HG03159 (cell line): ENCODE measurements around the gene MRPL10.
A peak's percentile ranks its signal among the peaks of the same experiment; 100 is the strongest.

Experiments
- ATAC-seq: cut with Tn5 transposase; IDR thresholded peaks from one replicate; pipeline ENCODE4 v1.9.1; 2021; ENCODE audit warnings: mild to moderate bottlenecking, moderate library complexity; ENCODE audit not compliant: unreplicated experiment

Gene MRPL10

GRCh38 chr17:47840742-47841487, 9.6 kb upstream of the MRPL10 start, which contains the start of gene SCRN2:
Gene SCRN2 (minus strand): TSS chr17:47841273. CDS start chr17:47840843, 430 bp downstream.
- peak; percentile 85 for ATAC-seq

- ATAC-seq = no peak
These were observed 8.8 kb upstream of the MRPL10 start for GRCh38 chr17:47840001-47840741.

GRCh38 chr17:47839071-47839470, 7.7 kb upstream of the MRPL10 start:
- ATAC-seq = no peak

GRCh38 chr17:47838636-47839035, 7.3 kb upstream of the MRPL10 start:
- no peak for ATAC-seq

GRCh38 chr17:47837401-47838039, 6.2 kb upstream of the MRPL10 start:
- no peak for ATAC-seq

- ATAC-seq = no peak
These were observed 5.3 kb upstream of the MRPL10 start for GRCh38 chr17:47836601-47837000.

- ATAC-seq = no peak
These were observed 3.4 kb upstream of the MRPL10 start for GRCh38 chr17:47834756-47835155.

GRCh38 chr17:47831934-47832327, 590 bp upstream of the MRPL10 start:
- ATAC-seq = no peak

GRCh38 chr17:47830396-47831002, 842 bp downstream of the MRPL10 start:
- ATAC-seq = no peak

GRCh38 chr17:47829870-47830269, 1.5 kb downstream of the MRPL10 start:
- ATAC-seq = no peak

- no peak for ATAC-seq
These were observed 7.8 kb downstream of the MRPL10 start for GRCh38 chr17:47823519-47823918.

- no peak for ATAC-seq
These were observed 8.6 kb downstream of the MRPL10 start for GRCh38 chr17:47822785-47823184.

GRCh38 chr17:47821424-47822391, 9.6 kb downstream of the MRPL10 start, which contains the start of gene OSBPL7:
Gene OSBPL7 (minus strand): TSS chr17:47821794. CDS start chr17:47820278, 1,516 bp downstream.
- ATAC-seq = peak; percentile 64

- no peak for ATAC-seq
These were observed 10.3 kb downstream of the MRPL10 start for GRCh38 chr17:47821031-47821423.

GRCh38 chr17:47820033-47820789, 11.1 kb downstream of the MRPL10 start:
- no peak for ATAC-seq

GRCh38 chr17:47819475-47819874, 11.9 kb downstream of the MRPL10 start:
- no peak for ATAC-seq

GRCh38 chr17:47818002-47818695, 13.2 kb downstream of the MRPL10 start:
- no peak for ATAC-seq

- no peak for ATAC-seq
These were observed 14.4 kb downstream of the MRPL10 start for GRCh38 chr17:47816947-47817346.
